IMR-90 (cell line): Measurements from ENCODE around the gene PDE8B. TPM values are rescaled to one million over a fixed set of nuclear protein-coding genes. Genes with fewer than 3 reads are reported as not detected.

Experiments used
- ATAC-seq: fragments of 200-7000 bp; cut with Tn5 transposase; 2 replicates; pipeline ENCODE4 v1.9.1; 2020; ENCODE audit warnings: low read depth, mild to moderate bottlenecking, moderate library complexity
- BruUV-seq: library from RNA; stranded (reverse); fragments of 400-500 nt; replicated peaks from 2 replicates; lab custom pipeline; 2021; lab: Mats Ljungman, UMichigan
- CTCF ChIA-PET: fragments of 300-600 bp; formaldehyde crosslinking; extraction: SDS; loops from one replicate; lab custom pipeline; 2021; ENCODE audit warnings: antibody characterized with exemption; lab: Yijun Ruan, JAX
- POLR2A ChIA-PET: fragments of 300-600 bp; sonication (Branson Sonifier 250); formaldehyde crosslinking; loops from one replicate; lab custom pipeline; 2022; ENCODE audit warnings: antibody characterized with exemption; ENCODE audit not compliant: unreplicated experiment; lab: Charles Lee
- DNase-seq: peaks from one replicate; pipeline ENCODE4 v3.0.0; 2013
- H2AFZ ChIP-seq: replicated peaks from 2 replicates; pipeline ENCODE3; 2013; ENCODE audit warnings: low read length, mild to moderate bottlenecking; ENCODE audit not compliant: poor library complexity
- H2AK5ac ChIP-seq: 2 replicates; pipeline ENCODE4 v1.6.1; 2013; ENCODE audit warnings: low read depth, low read length, inconsistent platforms
- H2AK9ac ChIP-seq: replicated peaks from 2 replicates; pipeline ENCODE3; 2013; ENCODE audit warnings: mild to moderate bottlenecking, low read depth, low read length, moderate library complexity; ENCODE audit not compliant: poor library complexity
- H2BK120ac ChIP-seq: 2 replicates; pipeline ENCODE4 v1.6.1; 2013; ENCODE audit warnings: low read depth, low read length, inconsistent platforms
- H2BK15ac ChIP-seq: 3 replicates; pipeline ENCODE4 v1.6.1; 2013; ENCODE audit warnings: low read depth, low read length, inconsistent platforms
- H2BK20ac ChIP-seq: 2 replicates; pipeline ENCODE4 v1.6.1; 2013; ENCODE audit warnings: low read depth, mild to moderate bottlenecking, inconsistent platforms, low read length, moderate library complexity
- H2BK5ac ChIP-seq: 2 replicates; pipeline ENCODE4 v1.6.1; 2013; ENCODE audit warnings: mild to moderate bottlenecking, low read depth, low read length, inconsistent platforms; ENCODE audit not compliant: poor library complexity, severe bottlenecking
- H3K14ac ChIP-seq: replicated peaks from 2 replicates; pipeline ENCODE4 v1.6.1; 2013; ENCODE audit warnings: low read depth, low read length, inconsistent platforms
- H3K18ac ChIP-seq: 2 replicates; pipeline ENCODE4 v1.6.1; 2013; ENCODE audit warnings: low read depth, low read length, control low read depth
- H3K23ac ChIP-seq: 2 replicates; pipeline ENCODE4 v1.6.1; 2013; ENCODE audit warnings: low read depth, low read length, inconsistent platforms
- H3K27ac ChIP-seq: 2 replicates; pipeline ENCODE4 v1.5.1; 2013; ENCODE audit warnings: mild to moderate bottlenecking, control low read depth, low read length; ENCODE audit not compliant: insufficient read depth
- H3K27me3 ChIP-seq: 2 replicates; pipeline ENCODE4 v1.6.1; 2013; ENCODE audit warnings: low read length; ENCODE audit not compliant: control insufficient read depth, insufficient read depth
- H3K36me3 ChIP-seq: 2 replicates; pipeline ENCODE4 v1.6.1; 2013; ENCODE audit warnings: low read length, mixed read lengths; ENCODE audit not compliant: control insufficient read depth, insufficient read depth
- H3K4ac ChIP-seq: 2 replicates; pipeline ENCODE4 v1.6.1; 2013; ENCODE audit warnings: low read depth, low read length, inconsistent platforms
- H3K4me1 ChIP-seq: 2 replicates; pipeline ENCODE4 v1.6.1; 2013; ENCODE audit warnings: low read length, mixed read lengths; ENCODE audit not compliant: control insufficient read depth, insufficient read depth
- H3K4me2 ChIP-seq: 2 replicates; pipeline ENCODE4 v1.6.1; 2013; ENCODE audit warnings: low read depth, mild to moderate bottlenecking, control low read depth, low read length, moderate library complexity
- H3K4me3 ChIP-seq: 2 replicates; pipeline ENCODE4 v1.5.1; 2013; ENCODE audit warnings: low read depth, mild to moderate bottlenecking, control low read depth, low read length, moderate library complexity; ENCODE audit not compliant: insufficient read depth
- H3K56ac ChIP-seq: 2 replicates; pipeline ENCODE4 v1.6.1; 2013; ENCODE audit warnings: low read length, inconsistent platforms; ENCODE audit not compliant: insufficient read depth; ENCODE audit errors: extremely low read depth
- H3K79me1 ChIP-seq, 2 experiments: 2 replicates each; pipeline ENCODE4 v1.6.1; 2013; ENCODE audit warnings: low read length in 2 of 2, inconsistent platforms in 1 of 2, low read depth in 1 of 2
- H3K9ac ChIP-seq: 2 replicates; pipeline ENCODE4 v1.6.1; 2013; ENCODE audit warnings: low read depth, low read length, control low read depth
- H3K9me1 ChIP-seq: 2 replicates; pipeline ENCODE4 v1.6.1; 2013; ENCODE audit warnings: low read length, inconsistent platforms; ENCODE audit not compliant: insufficient read depth
- H3K9me3 ChIP-seq: 2 replicates; pipeline ENCODE4 v1.6.1; 2013; ENCODE audit warnings: low read length; ENCODE audit not compliant: control insufficient read depth, insufficient read depth
- H4K20me1 ChIP-seq: 2 replicates; pipeline ENCODE4 v1.6.1; 2013; ENCODE audit warnings: low read length, inconsistent platforms; ENCODE audit not compliant: insufficient read depth
- H4K5ac ChIP-seq: 2 replicates; pipeline ENCODE4 v1.6.1; 2013; ENCODE audit warnings: mild to moderate bottlenecking, low read depth, low read length, control low read depth
- H4K8ac ChIP-seq, 2 experiments: 2 replicates each; pipeline ENCODE4 v1.6.1; 2013; ENCODE audit warnings: low read depth in 2 of 2, low read length in 2 of 2, control low read depth in 1 of 2, inconsistent platforms in 1 of 2
- H4K91ac ChIP-seq: 2 replicates; pipeline ENCODE4 v1.6.1; 2013; ENCODE audit warnings: low read depth, low read length, inconsistent platforms; ENCODE audit not compliant: insufficient read depth
- CEBPB ChIP-seq: IDR thresholded peaks from 2 replicates; pipeline ENCODE4 v1.6.1; 2012; ENCODE audit warnings: low read depth, low read length, improper control_type of control experiment
- MAFK ChIP-seq: IDR thresholded peaks from 2 replicates; pipeline ENCODE4 v1.6.1; 2012; ENCODE audit warnings: low read depth, low read length, improper control_type of control experiment
- WGBS, 2 experiments: methylation state at CpG; one replicate each; pipeline versions ENCODE4 v1.1.5 to v1.1.7; 2013; ENCODE audit warnings: missing lambda C conversion rate in 2 of 2; ENCODE audit not compliant: insufficient read length in 1 of 2; ENCODE audit errors: extremely low coverage in 2 of 2; 5-methylcytosine and 5-hydroxymethylcytosine counted together
- dilution Hi-C: fragments of 300-500 bp; cut with HindIII; formaldehyde crosslinking; loops from one replicate; pipeline ENCODE4 v1.14.3; 2018; ENCODE audit warnings: low sequenced_read_pairs; ENCODE audit not compliant: unreplicated experiment
- in situ Hi-C: fragments of 300-500 bp; cut with MboI; formaldehyde crosslinking; loops from 3 replicates; pipeline ENCODE4 v1.14.3; 2019; ENCODE audit warnings: low sequenced_read_pairs, inconsistent platforms, mixed read lengths
- intact Hi-C: fragments of 100-400 bp; cut with micrococcal nuclease; formaldehyde crosslinking; loops from 2 replicates; pipeline ENCODE4 v1.10.0; 2022
- polyA plus RNA-seq, 3 experiments: library from polyadenylated mRNA; depleted of rRNA; stranded (reverse); fragments of >200 nt; gene quantifications; 2 replicates each; pipeline ENCODE4 v1.2.3, GENCODE V29; 2012; ENCODE audit warnings: low replicate concordance in 1 of 3
- total RNA-seq: library from RNA; depleted of rRNA; stranded (reverse); fragments of >200 nt; gene quantifications from 2 replicates; pipeline ENCODE4 v1.2.3, GENCODE V29; 2012

PDE8B gene
- total and polyA plus RNA-seq, 2 of the 4 experiments (the other 2 are of a cell fraction), result under 0.01 to 0.03 TPM

DNA sequence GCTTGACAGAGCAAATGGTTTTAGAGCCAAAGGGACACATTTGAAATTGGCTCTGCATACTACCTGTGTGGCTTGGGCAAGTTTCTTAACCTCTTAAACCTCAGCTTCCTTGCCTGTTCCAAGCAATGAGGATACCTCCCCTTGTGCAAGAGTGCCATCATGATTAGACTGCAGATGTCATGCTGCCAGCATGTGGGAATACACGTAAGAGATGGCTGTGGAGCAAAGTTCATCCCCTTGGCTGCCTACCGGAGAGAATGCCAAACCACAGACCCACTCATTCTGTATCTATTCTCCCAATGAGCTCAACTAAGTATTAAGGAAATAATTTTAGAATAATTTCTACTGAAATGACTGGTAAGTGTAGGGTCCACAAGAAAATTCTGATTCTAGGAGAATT lies 180.3 kb downstream of the PDE8B start:
- no peaks in the 10 kb centered on the region for H4K20me1 ChIP-seq
- peaks cover 4% of the 10 kb centered on the region for H3K27me3 ChIP-seq
- H2AK9ac ChIP-seq, result no peak overlapping the region
- no peaks in the 10 kb centered on the region for H3K79me1 ChIP-seq
- no peak overlapping the region for H2AK5ac ChIP-seq
- no peak overlapping the region for H3K23ac ChIP-seq
- H3K14ac ChIP-seq, result no peak overlapping the region
- in situ Hi-C loops, result no loop called here
- no peak overlapping the region for H2BK120ac ChIP-seq
- no peak overlapping the region for H3K56ac ChIP-seq
- TF ChIP-seq CEBPB, result peak; percentile 65; the same call in 1 of the 2 replicates
- no peak for TF ChIP-seq MAFK
- no peaks in the 10 kb centered on the region for H3K36me3 ChIP-seq
- dilution Hi-C loops, result no loop called here
- DNase-seq, result peak; percentile 69
- H3K9ac ChIP-seq, result no peak overlapping the region
- no peak overlapping the region for H4K5ac ChIP-seq
- intact Hi-C loops, result no loop called here
- ATAC-seq, result no peak; the same call in 1 of the 2 replicates
- no CpG with 5 or more reads among the region's 2 CpGs for WGBS, 2 experiments
- CTCF ChIA-PET, result no interaction called here
- H3K9me3 ChIP-seq, result no peaks in the 10 kb centered on the region
- H3K4ac ChIP-seq, result no peak overlapping the region
- BruUV-seq, result no TSS peak
- H3K18ac ChIP-seq, result no peak overlapping the region
- no peak overlapping the region for H4K91ac ChIP-seq
- H2BK5ac ChIP-seq, result no peak overlapping the region
- H2BK20ac ChIP-seq, result no peak overlapping the region
- H3K4me2 ChIP-seq, result no peak overlapping the region
- no peak overlapping the region for H4K8ac ChIP-seq
- H2BK15ac ChIP-seq, result no peak overlapping the region
- H3K4me3 ChIP-seq, result no peak overlapping the region
- H3K4me1 ChIP-seq, result no peaks in the 10 kb centered on the region; the same call in 1 of the 2 replicates
- no peak overlapping the region for H3K27ac ChIP-seq
- H2AFZ ChIP-seq, result no peak overlapping the region
- no peaks in the 10 kb centered on the region for H3K9me1 ChIP-seq
- POLR2A ChIA-PET, result no interaction called here
